HG03342 (cell line): ENCODE measurements around the gene CD2AP.
"Not testable (repeated sequence)": the region's sequence is repeated elsewhere in the genome, so short reads cannot be mapped to it uniquely, and the experiment has no call there.

Source experiments
- ATAC-seq: cut with Tn5 transposase; IDR thresholded peaks from one replicate; pipeline ENCODE4 v1.9.1; 2021; ENCODE audit warnings: mild to moderate bottlenecking, moderate library complexity; ENCODE audit not compliant: unreplicated experiment

The CD2AP gene

DNA sequence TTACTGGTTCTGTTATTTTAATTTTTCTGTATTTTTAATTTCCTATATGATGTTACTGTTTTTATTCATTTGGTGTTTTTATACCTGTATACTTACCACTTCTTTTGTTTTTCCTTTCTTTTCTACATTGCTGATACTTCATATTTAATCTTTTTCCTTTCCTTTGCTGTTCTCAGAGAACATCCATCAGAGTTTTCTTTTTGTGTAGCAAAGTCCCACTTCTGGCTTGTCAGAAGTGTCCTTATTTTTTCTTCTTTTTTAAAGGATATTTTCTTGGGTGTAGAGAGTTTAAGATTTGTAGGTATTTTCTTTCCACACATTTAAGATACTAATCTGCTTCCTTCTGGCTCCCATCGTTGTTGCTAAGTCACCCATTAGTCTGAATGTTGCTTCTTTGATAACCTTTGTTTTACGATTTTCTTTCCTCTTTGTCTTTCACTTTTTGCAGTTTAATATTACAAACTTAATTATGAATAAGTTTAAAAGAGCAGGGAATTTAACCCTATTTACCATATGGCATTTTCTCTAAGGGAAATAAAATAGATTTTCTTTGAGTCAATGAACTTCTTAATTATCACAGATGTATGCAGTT, 18.5 kb downstream of the CD2AP start:
- no peak for ATAC-seq

DNA sequence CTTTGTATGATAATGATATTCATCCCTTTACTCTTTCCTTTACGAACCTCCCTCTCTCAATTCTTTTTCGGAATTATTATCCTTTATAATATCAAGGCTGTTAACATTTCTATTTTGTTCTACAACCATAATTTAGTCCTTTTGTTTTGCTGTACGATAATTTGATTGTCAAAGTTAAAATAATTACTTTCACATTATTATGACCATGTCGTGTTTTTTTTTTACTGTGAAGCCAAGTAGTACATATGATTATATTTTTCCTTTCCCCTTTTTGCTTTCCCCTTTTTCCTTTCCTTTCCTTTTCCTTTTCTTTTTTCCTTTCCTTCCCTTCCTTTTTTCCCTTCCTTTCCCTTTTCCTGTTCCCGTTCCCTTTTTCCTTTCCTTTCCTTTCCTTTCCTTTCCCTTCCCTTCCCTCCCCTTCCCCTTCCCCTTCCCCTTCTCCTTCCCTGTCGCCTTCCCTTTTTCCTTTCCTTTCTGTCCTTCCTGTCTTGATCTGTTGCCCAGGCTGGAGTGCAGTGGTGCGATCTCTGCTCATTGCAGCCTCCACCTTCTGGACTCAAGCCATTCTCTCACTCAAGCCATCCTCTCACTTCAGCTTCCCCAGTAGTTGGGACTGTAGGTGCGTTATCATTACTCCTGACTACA, 19.5 kb downstream of the CD2AP start:
- ATAC-seq, result no peak

DNA sequence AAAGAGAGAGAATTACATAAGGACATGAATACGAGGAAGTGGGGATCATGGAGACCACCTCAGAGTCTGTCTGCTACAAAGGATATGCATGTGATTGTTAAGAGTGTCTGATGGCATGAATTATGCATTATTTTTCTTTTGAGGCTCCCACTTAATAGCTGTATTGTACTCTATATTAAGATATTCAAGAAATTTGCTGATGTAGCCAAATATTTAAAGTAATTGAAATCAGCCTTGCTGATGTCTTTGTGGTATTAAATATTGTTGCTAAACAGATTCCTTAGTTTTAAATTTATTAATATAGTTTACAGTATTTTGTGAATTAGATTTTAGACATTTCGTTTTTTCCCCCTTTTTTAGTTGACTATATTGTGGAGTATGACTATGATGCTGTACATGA, 25.3 kb downstream of the CD2AP start:
- ATAC-seq, result no peak

DNA sequence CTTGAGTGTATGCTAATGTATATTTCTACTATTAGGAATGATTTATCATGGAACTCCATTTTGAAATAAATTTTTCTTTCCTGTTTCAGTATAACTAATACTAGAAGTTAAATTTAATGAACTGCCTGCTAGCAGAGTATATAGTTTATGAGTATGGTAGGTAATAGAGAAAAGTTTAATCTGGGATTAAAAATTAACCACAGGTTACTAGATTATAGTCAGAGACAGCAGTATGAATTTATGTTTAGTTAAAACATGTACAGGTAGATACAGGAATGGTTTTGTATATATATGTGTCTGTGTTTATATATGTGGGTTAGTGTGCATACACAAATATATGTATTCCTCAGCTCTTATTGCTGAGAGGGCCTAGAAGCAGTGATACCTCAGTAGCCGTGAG, 32.3 kb downstream of the CD2AP start:
- ATAC-seq, result no peak

DNA sequence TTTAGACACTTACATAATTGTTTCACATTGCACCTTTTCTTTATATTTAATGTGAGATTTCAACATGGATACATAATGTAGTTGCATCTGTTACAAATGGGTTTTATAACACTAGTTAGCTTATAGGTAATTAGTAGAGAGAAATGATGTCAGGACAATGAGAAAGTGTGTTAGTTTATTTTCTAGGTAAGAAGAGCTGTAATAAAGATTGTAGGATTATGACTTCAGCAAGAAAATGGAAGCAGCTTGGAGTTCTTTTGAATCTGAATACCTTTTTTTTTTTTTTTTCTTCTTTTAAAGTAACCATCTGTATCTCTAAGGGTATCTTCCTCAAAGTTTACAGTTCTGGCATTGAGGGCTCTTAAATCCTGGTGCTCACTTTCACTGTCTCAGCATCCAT, 35.3 kb downstream of the CD2AP start:
- no peak for ATAC-seq

DNA sequence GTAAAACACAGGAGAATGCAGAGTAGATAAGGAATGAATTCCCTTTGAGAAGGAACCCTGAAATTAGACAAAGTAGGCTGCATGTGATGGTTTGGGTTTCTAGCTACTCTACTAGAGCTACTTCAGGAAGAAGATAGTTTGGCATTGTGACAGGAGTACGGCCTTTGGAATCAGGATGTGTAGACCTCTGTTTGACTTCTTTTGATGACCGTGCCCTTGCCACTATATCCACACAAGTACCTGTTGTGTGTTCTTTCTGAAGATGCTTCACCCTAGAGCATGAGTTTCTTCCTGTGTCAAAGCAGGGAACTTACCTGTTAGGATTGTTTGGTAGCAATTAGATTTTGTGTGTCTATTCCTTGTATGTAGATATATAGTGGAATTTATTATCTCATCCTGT, 41.7 kb downstream of the CD2AP start:
- no peak for ATAC-seq

DNA sequence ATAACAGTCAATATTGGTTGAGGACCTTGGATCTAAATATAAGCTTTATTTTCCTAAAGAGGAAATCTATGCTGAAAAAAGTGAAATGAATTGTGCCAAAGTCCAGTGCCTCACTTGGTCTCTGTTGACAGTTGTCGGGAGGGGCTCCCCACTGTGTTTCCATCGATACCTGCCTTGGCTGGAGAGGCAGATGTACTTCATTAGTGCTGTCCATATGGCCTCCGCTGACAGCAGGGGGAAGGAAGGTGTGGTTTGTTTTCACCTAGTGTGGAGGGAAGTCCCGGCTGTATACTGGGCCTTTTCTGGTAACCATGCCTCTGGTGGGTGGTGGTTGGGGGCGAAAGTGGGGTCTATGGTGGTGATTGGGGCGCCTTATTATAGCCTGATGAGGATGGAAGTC, 42.7 kb downstream of the CD2AP start:
- ATAC-seq, result no peak

DNA sequence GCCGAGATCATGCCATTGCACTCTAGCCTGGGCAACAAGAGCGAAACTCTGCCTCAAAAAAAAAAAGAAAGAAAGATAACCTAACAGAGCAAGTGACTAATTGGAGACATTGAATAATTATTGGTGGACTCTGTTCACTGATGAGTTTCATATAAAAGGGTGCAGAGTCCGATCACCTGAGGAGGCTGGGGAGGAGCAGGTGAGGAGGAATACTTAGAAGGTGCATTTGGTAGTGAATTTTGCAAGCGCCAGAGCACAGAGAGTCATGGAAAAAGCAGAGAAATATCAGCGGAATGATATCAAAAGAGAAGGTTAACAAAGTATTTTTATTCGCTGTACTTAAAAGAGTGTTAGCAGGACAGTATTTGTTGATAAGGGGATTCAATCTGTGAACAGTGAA, 44.4 kb downstream of the CD2AP start:
- no peak for ATAC-seq

DNA sequence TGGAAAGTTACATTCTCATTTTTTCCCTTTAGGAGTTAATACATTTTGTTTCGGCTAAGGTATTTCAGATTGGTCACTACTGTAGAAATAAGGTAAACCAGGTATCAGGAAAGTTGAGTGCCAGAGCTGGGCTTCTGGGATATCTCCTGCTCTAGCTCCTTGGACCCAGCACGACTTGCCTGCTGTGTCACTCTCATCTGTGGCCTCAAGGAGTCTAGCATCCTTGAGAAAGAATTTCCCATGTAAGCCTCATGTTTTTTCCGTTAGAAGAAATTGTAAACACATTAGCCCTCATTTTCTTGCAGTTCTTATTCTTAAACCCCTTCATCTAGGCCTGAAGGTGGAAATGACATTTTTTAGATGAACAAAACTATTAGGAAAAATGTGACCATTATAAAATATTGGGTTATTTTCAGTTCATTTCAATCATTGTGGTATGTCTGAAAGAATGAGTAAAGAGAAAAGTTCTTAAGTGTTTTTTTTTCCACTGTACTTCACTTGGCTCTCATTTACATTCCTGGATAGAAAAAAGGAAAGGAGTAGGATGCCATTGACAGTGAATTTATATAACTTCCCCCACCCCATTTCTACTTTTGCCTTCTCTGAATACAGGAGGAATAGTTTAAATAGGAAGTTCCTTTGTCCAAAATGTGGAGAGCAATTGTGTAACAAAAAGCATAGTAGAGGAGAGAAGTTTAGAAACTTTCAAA, 46.7 kb downstream of the CD2AP start:
- no peak for ATAC-seq

DNA sequence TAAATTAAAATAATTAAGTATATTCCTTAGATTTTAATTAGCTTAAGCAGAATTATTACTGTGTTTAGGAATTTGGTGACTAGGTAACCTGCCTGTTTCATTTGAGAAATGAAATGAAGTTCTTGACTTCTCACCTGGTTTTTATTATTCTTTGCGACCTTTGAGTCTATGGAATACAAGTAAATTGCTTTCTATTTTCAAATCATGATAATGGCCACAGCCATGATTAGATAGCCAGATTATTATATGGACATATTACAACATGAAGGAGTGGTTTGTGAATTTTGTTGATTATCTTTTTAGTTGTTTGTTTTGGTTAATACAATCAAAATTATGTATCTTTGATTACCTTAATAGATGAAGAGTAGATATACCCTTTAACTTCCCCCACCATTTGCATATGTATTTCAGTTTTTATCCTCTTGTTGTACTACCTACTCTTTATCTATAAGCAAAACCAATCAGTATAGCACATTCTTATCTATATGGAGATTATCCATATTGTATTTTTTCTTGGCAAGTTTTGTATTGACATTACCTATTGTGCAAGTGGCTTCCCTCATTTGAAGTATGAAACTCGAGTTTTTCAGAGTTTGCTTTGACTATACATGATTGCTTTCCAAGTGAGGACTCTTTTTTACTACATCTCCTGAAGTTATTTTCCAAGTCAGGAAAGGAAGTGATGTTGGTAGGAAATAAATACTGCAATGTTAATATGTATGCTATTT, 47.9 kb downstream of the CD2AP start:
- ATAC-seq, result no peak

DNA sequence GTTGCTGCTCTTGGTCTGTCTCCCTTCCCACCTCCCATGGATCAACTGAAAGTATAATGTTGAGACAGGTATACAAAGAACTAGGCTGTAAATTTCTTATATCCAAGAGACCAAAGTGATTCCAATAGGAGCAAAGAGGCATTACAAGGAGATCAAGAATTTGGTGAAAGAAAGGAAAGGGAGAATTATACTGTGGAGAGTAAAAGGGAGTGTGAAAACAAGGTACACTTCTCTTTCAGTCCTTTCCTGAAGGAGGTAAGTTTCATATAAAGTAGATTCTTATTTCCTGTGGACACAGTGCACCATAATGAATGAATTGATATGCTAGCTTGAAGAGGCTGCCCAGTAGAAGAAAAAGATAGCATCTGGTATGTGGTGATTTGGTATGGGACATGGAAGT, 49.7 kb downstream of the CD2AP start:
- ATAC-seq, result no peak

DNA sequence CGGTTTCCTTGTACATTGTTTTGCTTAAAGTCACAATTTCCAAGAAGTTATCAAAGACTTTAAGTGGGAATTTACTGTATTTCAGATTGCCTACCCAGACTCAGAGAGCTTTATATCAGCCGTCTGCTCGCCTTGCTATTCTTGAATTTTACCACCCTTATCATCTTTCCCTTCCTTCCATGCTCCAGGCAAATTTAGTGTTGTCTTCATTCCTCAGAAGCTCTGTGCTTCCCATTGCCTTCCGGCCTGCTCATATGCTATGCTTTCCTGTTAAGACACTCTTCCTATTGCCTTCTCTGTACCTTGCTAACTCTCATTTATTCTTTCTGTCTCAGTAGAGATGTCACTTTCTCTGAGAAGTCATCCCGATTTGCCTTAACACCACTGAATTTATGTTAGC, 52.1 kb downstream of the CD2AP start:
- no peak for ATAC-seq

DNA sequence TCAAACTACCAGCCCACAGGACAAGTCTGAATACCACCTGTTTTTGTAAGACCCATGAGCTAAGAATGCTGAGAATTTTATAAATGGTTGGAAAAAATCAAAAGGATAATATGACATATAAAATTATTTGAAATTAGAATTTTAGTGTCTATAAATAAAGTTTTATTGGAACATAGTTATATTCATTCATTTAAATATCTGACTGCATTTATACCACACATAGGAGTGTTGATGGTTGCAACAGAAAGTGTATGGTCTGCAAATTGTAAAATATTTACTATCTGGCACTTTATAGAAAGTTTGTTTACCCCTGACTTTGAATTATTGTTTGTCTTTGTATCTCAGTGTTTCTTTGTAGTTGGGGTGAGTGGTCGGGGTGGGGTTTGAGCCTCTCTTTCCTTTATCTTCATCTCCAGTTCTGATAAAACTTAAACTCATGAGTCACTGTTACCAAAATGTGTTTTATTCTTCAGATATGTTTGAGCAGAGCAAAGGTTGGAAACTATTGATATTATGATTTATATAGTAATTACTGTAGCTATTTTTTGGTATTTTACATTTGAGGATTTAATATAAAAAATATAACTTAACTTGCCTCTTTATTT, 55.5 kb downstream of the CD2AP start:
- ATAC-seq, result no peak

DNA sequence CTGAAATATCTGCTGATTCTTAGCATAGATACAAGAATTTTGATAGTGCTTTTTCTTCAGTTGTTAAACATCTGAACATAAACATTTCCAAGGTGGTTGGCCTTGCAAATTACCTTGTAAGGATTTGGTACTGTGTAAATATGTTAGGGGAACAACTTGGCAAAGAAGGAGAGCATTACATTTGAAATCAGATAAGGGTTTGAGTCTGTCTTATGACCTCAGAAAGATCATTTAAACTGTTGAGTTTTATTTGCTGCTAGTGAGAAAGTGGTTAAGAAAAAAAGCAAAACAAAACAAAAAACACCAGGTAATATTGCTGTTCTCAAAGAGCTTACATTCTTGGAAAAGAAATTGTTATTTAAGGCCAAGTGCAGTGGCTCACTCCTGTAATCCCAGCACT, 56.5 kb downstream of the CD2AP start:
- no peak for ATAC-seq

DNA sequence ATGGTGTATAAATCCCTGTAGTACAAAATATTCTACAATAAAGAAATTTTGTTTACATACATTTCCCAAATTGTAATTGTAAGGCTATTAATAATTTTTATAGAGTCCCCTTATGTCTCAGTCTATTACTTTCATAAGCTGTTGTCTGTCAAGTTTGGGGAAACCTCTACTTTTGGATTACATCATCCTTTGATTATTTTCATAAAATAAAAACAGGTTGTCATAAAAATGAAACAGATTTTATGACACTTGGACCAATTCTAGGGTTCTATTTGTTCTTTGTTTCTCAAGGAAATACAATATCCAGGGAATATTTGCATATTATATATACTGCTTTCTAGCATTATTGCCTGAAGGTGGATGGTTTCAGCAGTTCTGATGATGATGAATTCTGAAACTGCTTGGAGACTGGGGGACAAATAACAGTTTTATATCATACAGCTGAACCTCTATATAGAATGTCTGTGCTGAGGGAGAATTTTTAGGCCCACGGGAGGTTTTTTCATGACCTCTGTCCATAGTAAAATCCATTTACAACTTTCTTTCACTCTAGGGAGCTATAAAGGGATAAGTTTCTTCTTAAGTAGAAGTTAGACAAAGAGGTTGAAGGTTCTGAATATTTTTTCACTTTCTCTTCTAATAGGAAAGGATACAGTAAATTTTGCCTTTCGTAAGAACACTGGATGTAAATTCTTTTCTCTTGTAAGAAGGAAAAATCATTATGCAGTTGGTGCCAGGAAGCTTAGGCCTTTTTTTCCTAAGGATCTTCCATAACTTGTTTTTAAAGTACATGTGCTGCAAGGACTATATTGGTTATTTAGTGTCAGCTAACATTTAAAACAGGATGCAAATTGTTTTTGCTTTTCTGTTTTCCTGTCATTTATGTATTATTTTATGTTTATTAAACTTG, 58.0 kb downstream of the CD2AP start:
- no peak for ATAC-seq

DNA sequence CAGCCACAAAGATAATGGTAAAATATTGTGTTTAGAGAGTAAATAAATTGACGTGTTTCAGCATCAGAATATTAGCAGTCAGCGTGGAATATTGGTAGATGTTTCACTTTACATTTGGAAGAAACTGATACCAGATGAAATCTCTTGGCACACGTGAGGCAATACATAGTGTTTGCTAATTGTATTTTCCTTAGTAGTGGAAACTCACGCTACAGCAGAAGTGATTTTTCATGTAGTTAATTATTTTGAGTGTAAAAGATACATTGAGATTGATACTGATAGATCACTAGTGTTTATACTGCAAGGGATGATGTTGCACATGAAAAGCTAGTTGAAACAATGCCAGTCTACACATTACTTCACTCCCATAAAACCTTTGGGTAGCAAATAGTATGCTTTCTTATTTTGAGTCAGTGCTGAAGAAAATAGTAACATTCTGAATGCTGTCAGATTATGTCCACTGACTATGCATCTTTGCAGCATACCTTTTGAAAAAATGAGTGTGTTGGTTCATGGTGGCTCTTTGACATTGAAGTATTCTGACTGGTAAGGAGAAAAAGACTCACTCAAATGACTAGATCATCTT, 59.3 kb downstream of the CD2AP start:
- no peak for ATAC-seq

DNA sequence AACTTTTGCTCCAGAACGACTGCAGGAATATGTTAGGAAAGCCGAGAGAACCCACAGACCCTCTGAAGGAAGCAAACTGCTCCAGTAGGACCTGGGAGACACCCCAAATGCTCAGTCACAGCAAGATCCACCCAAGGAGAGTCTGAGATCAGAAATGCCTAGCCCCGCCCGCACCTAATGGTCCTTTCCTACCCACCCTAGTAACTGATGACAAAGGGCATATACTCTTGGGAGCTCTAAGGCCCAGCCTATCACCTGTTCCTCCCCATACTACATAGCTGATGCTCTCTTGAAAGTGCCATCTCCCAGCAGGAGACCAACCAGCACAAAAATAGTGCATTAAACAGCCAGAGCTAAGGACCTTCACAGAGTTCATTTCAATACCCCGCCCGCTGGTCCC, 67.6 kb downstream of the CD2AP start:
- no peak for ATAC-seq

DNA sequence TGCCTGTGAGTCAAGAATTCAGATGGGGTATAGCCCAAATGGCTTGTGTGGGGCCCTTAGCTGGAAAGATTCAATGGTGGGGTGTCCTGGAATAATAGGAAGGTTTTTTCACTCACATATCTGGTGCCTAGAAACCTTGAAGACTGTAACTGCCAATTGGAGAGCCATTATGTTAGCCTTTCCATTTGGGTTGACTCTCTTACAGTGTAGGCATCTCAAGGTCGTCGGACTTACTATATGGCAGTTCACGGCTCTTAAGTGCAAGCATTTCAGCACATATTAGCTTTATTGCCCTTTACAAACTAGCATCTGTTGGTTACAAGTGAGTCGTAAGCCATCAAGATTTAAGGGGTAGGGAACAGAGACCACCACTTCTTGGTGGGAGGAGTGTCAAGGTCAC, 74.1 kb downstream of the CD2AP start:
- no peak for ATAC-seq

DNA sequence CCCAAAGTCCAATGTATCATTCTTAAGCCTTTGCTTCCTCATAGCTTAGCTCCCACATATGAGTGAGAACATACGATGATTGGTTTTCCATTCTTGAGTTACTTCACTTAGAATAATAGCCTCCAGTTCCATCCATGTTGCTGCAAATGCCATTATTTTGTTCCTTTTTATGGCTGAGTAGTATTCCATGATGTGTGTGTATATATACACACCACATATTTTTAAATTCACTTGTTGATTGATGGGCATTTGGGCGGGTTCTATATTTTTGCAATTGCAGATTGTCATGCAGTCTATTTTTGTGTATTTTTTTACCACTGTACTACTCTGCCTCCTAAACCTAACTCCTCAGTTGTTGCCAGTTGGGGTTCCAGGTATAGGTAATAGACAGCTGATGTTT, 74.7 kb downstream of the CD2AP start:
- no peak for ATAC-seq

DNA sequence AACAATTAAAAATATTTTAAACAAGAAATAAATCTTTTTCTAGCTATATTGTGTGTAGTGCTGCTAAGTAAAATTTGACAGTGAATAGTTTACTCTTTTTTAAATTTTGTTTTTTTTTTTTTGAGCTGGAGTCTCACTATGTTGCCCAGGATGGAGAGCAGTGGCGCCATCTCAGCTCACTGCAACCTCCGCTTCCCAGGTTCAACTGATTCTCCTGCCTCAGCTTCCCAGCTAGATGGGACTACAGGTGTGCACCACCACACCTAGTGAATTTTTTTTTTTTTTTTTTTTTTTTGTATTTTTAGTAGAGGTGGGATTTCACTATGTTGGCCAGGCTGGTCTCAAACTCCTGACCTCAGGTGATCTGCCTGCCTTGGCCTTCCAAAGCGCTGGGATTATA, 75.7 kb downstream of the CD2AP start:
- ATAC-seq, result not testable (repeated sequence)
